K562 (cell line): ENCODE data around the gene CPN2. TPM values are rescaled to one million over a fixed set of nuclear protein-coding genes. Genes with fewer than 3 reads are reported as not detected.

Experiments used
- ARID2 ChIP-seq: fragments of 450-650 bp; IDR thresholded peaks from 2 replicates; pipeline ENCODE4 v1.6.1; 2017; ENCODE audit warnings: antibody characterized with exemption, mild to moderate bottlenecking
- ARID3B ChIP-seq: fragments of 250-450 bp; sonication (Bioruptor Pico); IDR thresholded peaks from 2 replicates; pipeline ENCODE4 v1.4.0; 2020; ENCODE audit warnings: borderline replicate concordance
- BHLHE40 ChIP-seq: IDR thresholded peaks from 2 replicates; pipeline ENCODE4 v1.6.1; 2011; ENCODE audit warnings: low read length, improper control_type of control experiment
- BMI1 ChIP-seq: fragments of 150-350 bp; IDR thresholded peaks from 2 replicates; pipeline ENCODE4 v1.6.1; 2014; ENCODE audit warnings: low read length
- CBX8 ChIP-seq: fragments of 200-600 bp; sonication (generic); IDR thresholded peaks from 2 replicates; pipeline ENCODE4 v1.6.1; 2012; ENCODE audit warnings: borderline replicate concordance, mixed run types, low read depth, mild to moderate bottlenecking, moderate library complexity, mixed read lengths, low read length, control low read depth, inconsistent platforms; ENCODE audit not compliant: poor library complexity, severe bottlenecking; ENCODE audit errors: extremely low read depth
- CC2D1A ChIP-seq: fragments of 450-650 bp; IDR thresholded peaks from 2 replicates; pipeline ENCODE4 v1.6.1; 2017; ENCODE audit warnings: mild to moderate bottlenecking
- FOXK2 ChIP-seq, 2 experiments: fragments of 450-650 bp; IDR thresholded peaks in 1 of 2; conservative IDR thresholded peaks in 1 of 2; 2 replicates each; pipeline ENCODE4 v1.6.1; 2016; ENCODE audit warnings: low read depth in 2 of 2, mild to moderate bottlenecking in 1 of 2
- HNRNPLL ChIP-seq: fragments of 200-400 bp; formaldehyde crosslinking; IDR thresholded peaks from 2 replicates; pipeline ENCODE4 v1.6.1; 2017; ENCODE audit warnings: low read length, low read depth, mild to moderate bottlenecking; ENCODE audit not compliant: poor library complexity, severe bottlenecking
- NCOA4 ChIP-seq: fragments of 450-650 bp; IDR thresholded peaks from 2 replicates; pipeline ENCODE4 v1.6.1; 2018; ENCODE audit warnings: mild to moderate bottlenecking; ENCODE audit not compliant: partially characterized antibody
- NFIX ChIP-seq: fragments of 250-450 bp; sonication (Bioruptor Pico); IDR thresholded peaks from 2 replicates; pipeline ENCODE4 v1.4.0; 2020; ENCODE audit warnings: low read depth, mild to moderate bottlenecking, moderate library complexity
- NR2C1 ChIP-seq, 2 experiments: fragments of 450-650 bp; IDR thresholded peaks; 2 replicates each; pipeline ENCODE4 v1.6.1; 2017; ENCODE audit warnings: mild to moderate bottlenecking in 2 of 2, antibody characterized with exemption in 1 of 2, inconsistent platforms in 1 of 2, missing compliant biosample characterization in 1 of 2, missing genetic modification characterization in 1 of 2
- NR2F6 ChIP-seq: fragments of 450-650 bp; formaldehyde crosslinking; IDR thresholded peaks from 2 replicates; pipeline ENCODE4 v1.4.0; 2020; ENCODE audit warnings: mild to moderate bottlenecking
- TCF7L2 ChIP-seq: fragments of 150-350 bp; IDR thresholded peaks from 2 replicates; pipeline ENCODE4 v1.6.1; 2016; ENCODE audit warnings: low read depth, mild to moderate bottlenecking, low read length, moderate library complexity
- ZBED1 ChIP-seq: IDR thresholded peaks from 2 replicates; pipeline ENCODE4 v1.6.1; 2014
- ZBTB7A ChIP-seq: IDR thresholded peaks from 2 replicates; pipeline ENCODE4 v1.6.1; 2011; ENCODE audit warnings: low read depth, mild to moderate bottlenecking, low read length, moderate library complexity, borderline replicate concordance; ENCODE audit not compliant: control insufficient read depth
- ZNF146 ChIP-seq: IDR thresholded peaks from one replicate; pipeline ENCODE4 v1.6.1; 2018; ENCODE audit warnings: missing compliant biosample characterization; ENCODE audit not compliant: unreplicated experiment
- ZNF197 ChIP-seq: fragments of 200-800 bp; sonication (Bioruptor generic); IDR thresholded peaks from 2 replicates; pipeline ENCODE4 v1.6.1; 2016; ENCODE audit warnings: low read depth, missing genetic modification characterization, missing compliant biosample characterization
- ZNF395 ChIP-seq: fragments of 200-800 bp; sonication (Bioruptor generic); IDR thresholded peaks from 2 replicates; pipeline ENCODE4 v1.6.1; 2017; ENCODE audit warnings: missing genetic modification characterization, missing compliant biosample characterization
- polyA plus RNA-seq, 8 experiments: library from polyadenylated mRNA; depleted of rRNA in 4 of 8; stranded (reverse) in 5 of 8; unstranded in 3 of 8; fragments of >200 nt; fragmentation: Nextera tagmentation in 2 of 8; fragmentation: Illumina TruSeq in 1 of 8; extraction: Ambion mirVana in 2 of 8; extraction: Trizol in 1 of 8; gene quantifications; 2 replicates each; pipeline versions ENCODE4 v1.2.1 to v1.2.3, GENCODE V29; 2011 to 2014; ENCODE audit warnings: inconsistent platforms in 1 of 8, missing spikeins in 1 of 8
- total RNA-seq, 7 experiments: library from RNA; depleted of rRNA in 6 of 7; stranded (reverse); fragments of >200 nt in 6 of 7; fragmentation: Illumina TruSeq in 2 of 7; extraction: Trizol in 2 of 7; gene quantifications; 2 replicates each; pipeline versions ENCODE4 v1.2.1 to v1.2.3, GENCODE V29; 2011 to 2021; ENCODE audit warnings: low replicate concordance in 1 of 7
- TF ChIP-seq, protein P1 (sequence below): fragments of 450-650 bp; formaldehyde crosslinking; IDR thresholded peaks from 2 replicates; pipeline ENCODE4 v1.4.0; 2020; ENCODE audit warnings: mild to moderate bottlenecking, mixed read lengths
- TF ChIP-seq, protein P2 (sequence below): fragments of 250-450 bp; sonication (Bioruptor Pico); IDR thresholded peaks from 2 replicates; pipeline ENCODE4 v1.5.0; 2020; ENCODE audit warnings: mild to moderate bottlenecking, borderline replicate concordance

CPN2 gene
- total and polyA plus RNA-seq, 9 of the 15 experiments (the other 6 are each of a cell fraction or from before 2014, with no cell fraction given) = not detected

GRCh38 chr3:194327218-194328052 is 23.7 kb downstream of the CPN2 start (continued):
- TF ChIP-seq ARID3B (no peak), BHLHE40 (no peak), CBX8 (no peak), TCF7L2 (no peak), ARID2 (no peak), NR2F6 (CRISPR knock-in tag) (no peak), NR2C1 (IDR thresholded peaks at IDR 0.05) (no peak), NR2C1 (tag; IDR thresholded peaks at IDR 0.05) (no peak), NFIX (CRISPR knock-in tag) (no peak), FOXK2 (conservative IDR thresholded peaks at IDR 0.05 in 1 of 2, IDR thresholded peaks at IDR 0.05 in 1 of 2; ENCODE audit: low read depth in 2 of 2) (peak in 1 of 2 experiments; percentile 41; a peak in 1 of 4 replicates), ZBED1 (no peak), NCOA4 (no peak), HNRNPLL (no peak), BMI1 (no peak), ZNF197 (CRISPR knock-in tag) (no peak), ZNF146 (no peak), ZNF395 (CRISPR knock-in tag) (no peak), CC2D1A (no peak), ZBTB7A (no peak)
- TF ChIP-seq, protein P1, sequence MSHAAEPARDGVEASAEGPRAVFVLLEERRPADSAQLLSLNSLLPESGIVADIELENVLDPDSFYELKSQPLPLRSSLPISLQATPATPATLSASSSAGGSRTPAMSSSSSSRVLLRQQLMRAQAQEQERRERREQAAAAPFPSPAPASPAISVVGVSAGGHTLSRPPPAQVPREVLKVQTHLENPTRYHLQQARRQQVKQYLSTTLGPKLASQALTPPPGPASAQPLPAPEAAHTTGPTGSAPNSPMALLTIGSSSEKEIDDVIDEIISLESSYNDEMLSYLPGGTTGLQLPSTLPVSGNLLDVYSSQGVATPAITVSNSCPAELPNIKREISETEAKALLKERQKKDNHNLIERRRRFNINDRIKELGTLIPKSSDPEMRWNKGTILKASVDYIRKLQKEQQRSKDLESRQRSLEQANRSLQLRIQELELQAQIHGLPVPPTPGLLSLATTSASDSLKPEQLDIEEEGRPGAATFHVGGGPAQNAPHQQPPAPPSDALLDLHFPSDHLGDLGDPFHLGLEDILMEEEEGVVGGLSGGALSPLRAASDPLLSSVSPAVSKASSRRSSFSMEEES (CRISPR knock-in tag) = no peak
- TF ChIP-seq, protein P2, sequence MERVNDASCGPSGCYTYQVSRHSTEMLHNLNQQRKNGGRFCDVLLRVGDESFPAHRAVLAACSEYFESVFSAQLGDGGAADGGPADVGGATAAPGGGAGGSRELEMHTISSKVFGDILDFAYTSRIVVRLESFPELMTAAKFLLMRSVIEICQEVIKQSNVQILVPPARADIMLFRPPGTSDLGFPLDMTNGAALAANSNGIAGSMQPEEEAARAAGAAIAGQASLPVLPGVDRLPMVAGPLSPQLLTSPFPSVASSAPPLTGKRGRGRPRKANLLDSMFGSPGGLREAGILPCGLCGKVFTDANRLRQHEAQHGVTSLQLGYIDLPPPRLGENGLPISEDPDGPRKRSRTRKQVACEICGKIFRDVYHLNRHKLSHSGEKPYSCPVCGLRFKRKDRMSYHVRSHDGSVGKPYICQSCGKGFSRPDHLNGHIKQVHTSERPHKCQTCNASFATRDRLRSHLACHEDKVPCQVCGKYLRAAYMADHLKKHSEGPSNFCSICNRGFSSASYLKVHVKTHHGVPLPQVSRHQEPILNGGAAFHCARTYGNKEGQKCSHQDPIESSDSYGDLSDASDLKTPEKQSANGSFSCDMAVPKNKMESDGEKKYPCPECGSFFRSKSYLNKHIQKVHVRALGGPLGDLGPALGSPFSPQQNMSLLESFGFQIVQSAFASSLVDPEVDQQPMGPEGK (CRISPR knock-in tag) = no peak
